ENCODE results near the gene SRSF3. TPM values are rescaled to one million over a fixed set of nuclear protein-coding genes. Genes with fewer than 3 reads are reported as not detected.

The SRSF3 gene
- total and polyA plus RNA-seq, 4 donors, result 145 to 267 (median 237) TPM

DNA sequence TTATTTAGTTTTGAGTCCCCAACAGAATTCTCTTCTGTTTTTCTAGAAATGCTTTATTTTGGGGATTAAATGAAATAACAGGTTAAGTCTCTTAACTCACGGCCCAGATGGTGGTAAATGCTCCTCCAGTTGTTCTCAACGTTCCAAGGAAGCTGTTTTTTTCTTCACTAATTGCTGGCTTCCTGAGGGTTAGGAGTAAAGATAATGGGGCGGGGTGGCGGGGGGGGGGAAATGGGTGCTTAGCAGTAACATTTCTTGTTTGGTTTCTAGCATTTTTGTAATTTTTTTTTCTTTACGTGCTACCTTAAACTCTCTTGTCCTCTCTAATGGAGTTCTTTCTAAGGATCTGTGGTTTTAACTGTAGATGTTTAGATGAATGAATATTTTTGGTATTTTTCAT lies 2.2 kb downstream of the SRSF3 start:
- no peaks in the 10 kb centered on the region for H3K27me3 ChIP-seq (ENCODE audit: control insufficient read depth in 3 of 3, insufficient read depth in 3 of 3, low read length in 2 of 3)
- peaks cover 19 to 62% (median 41%) of the 10 kb centered on the region in 4 donors for H3K36me3 ChIP-seq (ENCODE audit: control insufficient read depth in 4 of 4, insufficient read depth in 4 of 4, low read length in 4 of 4)
- 1 to 2% methylated on average over 5 of the region's 5 CpGs for WGBS, 2 donors
- ATAC-seq (ENCODE audit: insufficient read depth, low FRiP score) (no peak), DNase-seq (peak in 1 of 3 donors; percentile 32)
- peaks cover 5 to 51% (median 15%) of the 10 kb centered on the region in 5 donors for H3K4me1 ChIP-seq (ENCODE audit: control insufficient read depth in 5 of 5, insufficient read depth in 5 of 5, low read length in 5 of 5)
- peak overlapping the region; percentile 86 for H3K4me3 ChIP-seq
- TF ChIP-seq, protein P1, sequence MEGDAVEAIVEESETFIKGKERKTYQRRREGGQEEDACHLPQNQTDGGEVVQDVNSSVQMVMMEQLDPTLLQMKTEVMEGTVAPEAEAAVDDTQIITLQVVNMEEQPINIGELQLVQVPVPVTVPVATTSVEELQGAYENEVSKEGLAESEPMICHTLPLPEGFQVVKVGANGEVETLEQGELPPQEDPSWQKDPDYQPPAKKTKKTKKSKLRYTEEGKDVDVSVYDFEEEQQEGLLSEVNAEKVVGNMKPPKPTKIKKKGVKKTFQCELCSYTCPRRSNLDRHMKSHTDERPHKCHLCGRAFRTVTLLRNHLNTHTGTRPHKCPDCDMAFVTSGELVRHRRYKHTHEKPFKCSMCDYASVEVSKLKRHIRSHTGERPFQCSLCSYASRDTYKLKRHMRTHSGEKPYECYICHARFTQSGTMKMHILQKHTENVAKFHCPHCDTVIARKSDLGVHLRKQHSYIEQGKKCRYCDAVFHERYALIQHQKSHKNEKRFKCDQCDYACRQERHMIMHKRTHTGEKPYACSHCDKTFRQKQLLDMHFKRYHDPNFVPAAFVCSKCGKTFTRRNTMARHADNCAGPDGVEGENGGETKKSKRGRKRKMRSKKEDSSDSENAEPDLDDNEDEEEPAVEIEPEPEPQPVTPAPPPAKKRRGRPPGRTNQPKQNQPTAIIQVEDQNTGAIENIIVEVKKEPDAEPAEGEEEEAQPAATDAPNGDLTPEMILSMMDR (IDR thresholded peaks at IDR 0.05; ENCODE audit: control extremely low read depth, extremely low read depth), result no peak
- H3K27ac ChIP-seq (ENCODE audit: low read depth in 1 of 2, low read length in 1 of 2), result no peak overlapping the region
- H3K9ac ChIP-seq (ENCODE audit: insufficient read depth in 1 of 2, low read length in 2 of 2), result peak overlapping the region; percentile 82 to 100
- H3K9me3 ChIP-seq (ENCODE audit: control insufficient read depth in 4 of 4, insufficient read depth in 3 of 4, low read length in 3 of 4), result no peaks in the 10 kb centered on the region

DNA sequence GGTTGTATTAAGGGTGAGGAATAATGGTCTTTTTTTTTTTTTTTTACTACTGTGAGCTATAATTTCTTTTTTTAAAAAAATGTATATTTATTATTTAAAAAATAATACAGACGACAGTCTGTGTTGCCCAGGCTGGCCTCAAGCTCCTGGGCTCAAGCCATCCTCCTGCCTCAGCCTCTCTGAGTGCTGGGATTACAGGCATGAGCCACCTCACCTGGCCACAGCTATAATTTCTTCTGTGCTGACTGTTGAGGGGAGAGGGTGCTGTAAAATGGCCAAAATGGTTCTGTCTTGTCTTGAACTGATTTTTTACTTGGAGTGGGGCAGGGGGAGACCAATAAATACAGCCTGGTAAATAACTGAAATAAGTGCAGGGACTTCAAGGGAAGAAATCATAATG lies 3.6 kb downstream of the SRSF3 start:
- Histone ChIP-seq H3K4me3 (no peak overlapping the region), H3K36me3 (ENCODE audit: control insufficient read depth in 4 of 4, insufficient read depth in 4 of 4, low read length in 4 of 4) (peaks cover 19 to 74% (median 51%) of the 10 kb centered on the region in 4 donors), H3K27ac (ENCODE audit: low read depth in 1 of 2, low read length in 1 of 2) (peak overlapping the region in 1 of 2 donors; percentile 57), H3K9me3 (ENCODE audit: control insufficient read depth in 4 of 4, insufficient read depth in 3 of 4, low read length in 3 of 4) (no peaks in the 10 kb centered on the region), H3K4me1 (ENCODE audit: control insufficient read depth in 5 of 5, insufficient read depth in 5 of 5, low read length in 5 of 5) (peaks cover 5 to 56% (median 15%) of the 10 kb centered on the region in 5 donors), H3K9ac (ENCODE audit: insufficient read depth in 1 of 2, low read length in 2 of 2) (peak overlapping the region in 1 of 2 donors; percentile 100), H3K27me3 (ENCODE audit: control insufficient read depth in 3 of 3, insufficient read depth in 3 of 3, low read length in 2 of 3) (no peaks in the 10 kb centered on the region)
- TF ChIP-seq, protein P1 (IDR thresholded peaks at IDR 0.05; ENCODE audit: control extremely low read depth, extremely low read depth), result no peak
- ATAC-seq (ENCODE audit: insufficient read depth, low FRiP score) (no peak), DNase-seq (no peak)
- 5 to 55% methylated on average over 1 of the region's 1 CpG for WGBS, 2 donors

DNA sequence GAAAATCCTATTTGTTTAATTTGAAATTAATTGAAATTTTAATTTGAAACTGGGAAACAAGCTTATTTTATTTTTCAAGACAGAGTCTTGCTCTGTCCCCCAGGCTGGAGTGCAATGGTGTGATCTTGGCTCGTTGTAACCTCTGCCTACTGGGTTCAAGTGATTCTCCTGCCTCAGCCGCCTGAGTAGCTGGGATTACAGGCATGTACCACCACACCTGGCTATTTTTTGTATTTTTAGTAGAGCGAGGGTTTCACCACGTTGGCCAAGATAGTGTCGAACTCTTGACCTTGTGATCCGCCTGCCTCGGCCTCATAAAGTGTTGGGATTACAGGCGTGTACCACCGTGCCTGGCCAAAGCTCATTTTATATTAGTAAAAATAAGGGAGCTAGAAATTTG lies 4.2 kb downstream of the SRSF3 start:
- Histone ChIP-seq H3K36me3 (ENCODE audit: control insufficient read depth in 4 of 4, insufficient read depth in 4 of 4, low read length in 4 of 4) (peaks cover 19 to 80% (median 55%) of the 10 kb centered on the region in 4 donors), H3K27me3 (ENCODE audit: control insufficient read depth in 3 of 3, insufficient read depth in 3 of 3, low read length in 2 of 3) (no peaks in the 10 kb centered on the region), H3K4me1 (ENCODE audit: control insufficient read depth in 5 of 5, insufficient read depth in 5 of 5, low read length in 5 of 5) (peaks cover 5 to 57% (median 15%) of the 10 kb centered on the region in 5 donors), H3K4me3 (peak overlapping the region; percentile 27), H3K27ac (ENCODE audit: low read depth in 1 of 2, low read length in 1 of 2) (no peak overlapping the region), H3K9ac (ENCODE audit: insufficient read depth in 1 of 2, low read length in 2 of 2) (peak overlapping the region in 1 of 2 donors; percentile 100), H3K9me3 (ENCODE audit: control insufficient read depth in 4 of 4, insufficient read depth in 3 of 4, low read length in 3 of 4) (no peaks in the 10 kb centered on the region)
- no peak for ATAC-seq (ENCODE audit: insufficient read depth, low FRiP score)
- DNase-seq, result no peak
- TF ChIP-seq, protein P1 (IDR thresholded peaks at IDR 0.05; ENCODE audit: control extremely low read depth, extremely low read depth), result no peak
- whole genome bisulfite sequencing, 2 donors, result 30 to 59% methylated on average over 9 of the region's 9 CpGs

Data from lung (tissue), 12 donors.